ENCODE data around the gene HDAC6.
"Not testable (repeated sequence)": the region's sequence is repeated elsewhere in the genome, so short reads cannot be mapped to it uniquely, and the experiment has no call there.

The HDAC6 gene

GRCh38 chrX:48826876-48827653 lies 25.2 kb downstream of the HDAC6 start:
- no peak for DNase-seq

GRCh38 chrX:48827654-48827968 lies 25.7 kb downstream of the HDAC6 start:
- no peak for DNase-seq

- DNase-seq: no peak
Measured at GRCh38 chrX:48829016-48829735, 27.3 kb downstream of the HDAC6 start.

GRCh38 chrX:48831136-48831908 lies 29.5 kb downstream of the HDAC6 start:
- no peak for DNase-seq

- DNase-seq: no peak
Measured at GRCh38 chrX:48831909-48832291, 30.0 kb downstream of the HDAC6 start.

- no peak for DNase-seq
Measured at GRCh38 chrX:48833542-48834138, 31.8 kb downstream of the HDAC6 start.

GRCh38 chrX:48834383-48834709 lies 32.5 kb downstream of the HDAC6 start:
- no peak for DNase-seq

GRCh38 chrX:48835524-48836329 lies 33.9 kb downstream of the HDAC6 start, which contains the start of gene PCSK1N:
TSS of gene PCSK1N (minus strand) at chrX:48835610. CDS start at chrX:48835532, 78 bp downstream.
- DNase-seq: peak; percentile 44

GRCh38 chrX:48839686-48840085 lies 37.8 kb downstream of the HDAC6 start:
- no peak for DNase-seq

- DNase-seq: no peak
Measured at GRCh38 chrX:48848847-48849246, 47.0 kb downstream of the HDAC6 start.

GRCh38 chrX:48852857-48853256 lies 51.0 kb downstream of the HDAC6 start:
- DNase-seq: no peak

- DNase-seq: not testable (repeated sequence)
Measured at GRCh38 chrX:48853494-48853893, 51.6 kb downstream of the HDAC6 start.

GRCh38 chrX:48854121-48854804 lies 52.4 kb downstream of the HDAC6 start:
- not testable (repeated sequence) for DNase-seq

GRCh38 chrX:48854898-48855297 lies 53.0 kb downstream of the HDAC6 start:
- peak; percentile 21 for DNase-seq

GRCh38 chrX:48864210-48864609 lies 62.3 kb downstream of the HDAC6 start:
- DNase-seq: peak; percentile 73

- not testable (repeated sequence) for DNase-seq
Measured at GRCh38 chrX:48872017-48872416, 70.2 kb downstream of the HDAC6 start.
